ENCODE results near the gene SS18L1.

The SS18L1 gene

DNA sequence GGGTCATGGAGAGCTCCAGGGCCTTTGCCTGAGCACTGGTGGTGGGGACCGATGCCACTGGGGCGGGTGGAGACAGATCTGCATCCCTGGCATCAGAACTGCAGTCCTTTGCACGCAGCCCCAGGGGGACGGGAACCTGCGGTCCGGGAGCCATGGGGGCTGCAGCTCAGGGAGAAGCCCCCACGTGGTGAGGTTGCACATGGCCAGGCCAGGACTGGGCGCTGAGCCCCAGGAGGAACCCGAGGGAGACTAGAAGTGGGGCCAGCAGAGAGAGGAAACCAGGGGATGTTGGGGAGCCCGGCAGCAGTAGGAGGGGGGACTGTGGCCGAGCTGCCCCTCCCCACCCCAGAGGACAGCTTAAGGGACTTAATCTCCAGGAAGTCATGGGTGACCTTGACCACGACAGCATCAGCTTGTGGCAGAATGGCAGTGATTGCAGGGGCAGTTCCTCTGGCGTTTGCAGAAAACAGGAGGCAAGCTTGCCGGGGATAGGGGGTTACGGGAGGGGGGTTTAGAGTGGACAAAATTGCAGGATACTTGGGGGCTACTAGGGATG lies 39.3 kb upstream of the SS18L1 start:
- no peak for TF ChIP-seq EZH2phosphoT487 (conservative IDR thresholded peaks at IDR 0.05; ENCODE audit: low read length)
- TF ChIP-seq, protein P1, sequence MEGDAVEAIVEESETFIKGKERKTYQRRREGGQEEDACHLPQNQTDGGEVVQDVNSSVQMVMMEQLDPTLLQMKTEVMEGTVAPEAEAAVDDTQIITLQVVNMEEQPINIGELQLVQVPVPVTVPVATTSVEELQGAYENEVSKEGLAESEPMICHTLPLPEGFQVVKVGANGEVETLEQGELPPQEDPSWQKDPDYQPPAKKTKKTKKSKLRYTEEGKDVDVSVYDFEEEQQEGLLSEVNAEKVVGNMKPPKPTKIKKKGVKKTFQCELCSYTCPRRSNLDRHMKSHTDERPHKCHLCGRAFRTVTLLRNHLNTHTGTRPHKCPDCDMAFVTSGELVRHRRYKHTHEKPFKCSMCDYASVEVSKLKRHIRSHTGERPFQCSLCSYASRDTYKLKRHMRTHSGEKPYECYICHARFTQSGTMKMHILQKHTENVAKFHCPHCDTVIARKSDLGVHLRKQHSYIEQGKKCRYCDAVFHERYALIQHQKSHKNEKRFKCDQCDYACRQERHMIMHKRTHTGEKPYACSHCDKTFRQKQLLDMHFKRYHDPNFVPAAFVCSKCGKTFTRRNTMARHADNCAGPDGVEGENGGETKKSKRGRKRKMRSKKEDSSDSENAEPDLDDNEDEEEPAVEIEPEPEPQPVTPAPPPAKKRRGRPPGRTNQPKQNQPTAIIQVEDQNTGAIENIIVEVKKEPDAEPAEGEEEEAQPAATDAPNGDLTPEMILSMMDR (IDR thresholded peaks at IDR 0.05; ENCODE audit: insufficient read depth, low read length, poor library complexity, severe bottlenecking) = no peak
- no peak overlapping the region for H3K27ac ChIP-seq (ENCODE audit: low read depth, low read length)
- H3K9ac ChIP-seq (ENCODE audit: low read length) = no peak overlapping the region
- H3K4me2 ChIP-seq (ENCODE audit: low read depth, low read length, poor library complexity, severe bottlenecking) = no peak overlapping the region
- no peak overlapping the region for H2AFZ ChIP-seq (ENCODE audit: low read depth, low read length, severe bottlenecking)
- H3K9me2 ChIP-seq (replicated peaks; ENCODE audit: insufficient read depth, low read length) = no peaks in the 10 kb centered on the region
- peaks cover 23% of the 10 kb centered on the region for H3K9me3 ChIP-seq (ENCODE audit: insufficient read depth, low read length)
- no peaks in the 10 kb centered on the region for H4K20me1 ChIP-seq (ENCODE audit: low read depth, low read length)
- no peaks in the 10 kb centered on the region for H3K27me3 ChIP-seq (ENCODE audit: low read length)
- H3F3A ChIP-seq (ENCODE audit: insufficient read depth) = no peaks in the 10 kb centered on the region
- no peaks in the 10 kb centered on the region for H3K79me2 ChIP-seq (ENCODE audit: insufficient read depth, low read length)
- H3K4me3 ChIP-seq (ENCODE audit: insufficient read depth, low read length, poor library complexity, severe bottlenecking) = no peak overlapping the region
- H3K36me3 ChIP-seq (ENCODE audit: low read length) = no peaks in the 10 kb centered on the region

DNA sequence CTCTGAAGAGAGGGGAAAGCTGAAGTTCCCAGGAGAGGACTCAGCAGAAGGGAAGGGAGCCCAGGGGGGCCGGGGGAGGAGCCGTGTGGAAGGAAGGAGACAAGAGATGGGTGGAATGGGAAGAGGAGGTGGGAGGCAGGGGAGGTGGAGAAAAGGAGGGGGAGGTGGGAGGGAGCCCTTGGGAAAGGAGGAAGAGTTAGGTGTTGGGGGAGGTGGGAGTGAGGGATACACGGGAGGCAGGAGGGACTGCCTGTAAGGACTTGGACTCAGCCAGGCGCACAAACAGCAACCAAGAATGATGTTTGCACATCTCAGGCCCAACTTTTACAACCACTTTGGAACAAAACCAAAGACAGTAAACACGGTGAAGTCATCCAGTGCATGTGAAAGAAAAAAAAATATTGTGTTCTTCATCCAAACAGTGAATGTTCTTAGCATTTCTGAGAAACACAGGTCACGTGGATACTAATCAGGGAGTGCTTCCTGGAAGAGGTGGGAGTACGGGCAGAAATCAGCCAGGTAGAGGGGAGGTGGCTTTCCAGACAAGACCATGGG lies 38.7 kb upstream of the SS18L1 start:
- no peaks in the 10 kb centered on the region for H3K27me3 ChIP-seq (ENCODE audit: low read length)
- no peak overlapping the region for H3K27ac ChIP-seq (ENCODE audit: low read depth, low read length)
- TF ChIP-seq, protein P1 (IDR thresholded peaks at IDR 0.05; ENCODE audit: insufficient read depth, low read length, poor library complexity, severe bottlenecking) = no peak
- TF ChIP-seq EZH2phosphoT487 (conservative IDR thresholded peaks at IDR 0.05; ENCODE audit: low read length) = no peak

DNA sequence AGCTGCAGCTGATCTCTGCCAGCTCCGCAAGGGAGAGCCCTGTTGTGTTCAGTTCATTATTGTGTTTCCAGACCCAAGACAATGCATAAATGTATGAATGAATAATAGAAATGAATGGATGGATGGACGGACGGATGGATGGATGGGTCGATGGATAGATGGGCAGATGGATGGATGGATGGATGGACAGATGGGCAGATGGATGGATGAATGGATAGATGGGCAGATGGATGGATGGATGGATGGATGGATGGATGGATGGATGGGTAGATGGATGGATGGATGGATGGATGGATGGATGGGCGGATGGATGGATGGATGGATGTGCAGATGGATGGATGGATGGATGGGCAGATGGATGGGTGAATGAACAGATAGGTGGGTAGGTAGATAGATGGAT lies 38.0 kb upstream of the SS18L1 start:
- no peak overlapping the region for H3K27ac ChIP-seq (ENCODE audit: low read depth, low read length)
- TF ChIP-seq, protein P1 (IDR thresholded peaks at IDR 0.05; ENCODE audit: insufficient read depth, low read length, poor library complexity, severe bottlenecking) = no peak
- no peak for TF ChIP-seq EZH2phosphoT487 (conservative IDR thresholded peaks at IDR 0.05; ENCODE audit: low read length)

More for the DNA sequence above, 38.7 kb upstream of the SS18L1 start:
- H3F3A ChIP-seq (ENCODE audit: insufficient read depth) = no peaks in the 10 kb centered on the region
- no peaks in the 10 kb centered on the region for H4K20me1 ChIP-seq (ENCODE audit: low read depth, low read length)
- no peaks in the 10 kb centered on the region for H3K36me3 ChIP-seq (ENCODE audit: low read length)
- H2AFZ ChIP-seq (ENCODE audit: low read depth, low read length, severe bottlenecking) = no peak overlapping the region
- H3K9ac ChIP-seq (ENCODE audit: low read length) = no peak overlapping the region
- H3K4me2 ChIP-seq (ENCODE audit: low read depth, low read length, poor library complexity, severe bottlenecking) = no peak overlapping the region
- H3K79me2 ChIP-seq (ENCODE audit: insufficient read depth, low read length) = no peaks in the 10 kb centered on the region
- H3K4me3 ChIP-seq (ENCODE audit: insufficient read depth, low read length, poor library complexity, severe bottlenecking) = no peak overlapping the region
- no peaks in the 10 kb centered on the region for H3K9me2 ChIP-seq (replicated peaks; ENCODE audit: insufficient read depth, low read length)
- H3K9me3 ChIP-seq (ENCODE audit: insufficient read depth, low read length) = peaks cover 26% of the 10 kb centered on the region

More for the DNA sequence above, 38.0 kb upstream of the SS18L1 start:
- Histone ChIP-seq H3F3A (ENCODE audit: insufficient read depth) (no peaks in the 10 kb centered on the region), H2AFZ (ENCODE audit: low read depth, low read length, severe bottlenecking) (no peak overlapping the region), H3K9me2 (replicated peaks; ENCODE audit: insufficient read depth, low read length) (no peaks in the 10 kb centered on the region), H3K79me2 (ENCODE audit: insufficient read depth, low read length) (no peaks in the 10 kb centered on the region), H3K4me3 (ENCODE audit: insufficient read depth, low read length, poor library complexity, severe bottlenecking) (no peak overlapping the region), H3K4me2 (ENCODE audit: low read depth, low read length, poor library complexity, severe bottlenecking) (no peak overlapping the region), H4K20me1 (ENCODE audit: low read depth, low read length) (no peaks in the 10 kb centered on the region), H3K9me3 (ENCODE audit: insufficient read depth, low read length) (peaks cover 29% of the 10 kb centered on the region), H3K36me3 (ENCODE audit: low read length) (no peaks in the 10 kb centered on the region), H3K27me3 (ENCODE audit: low read length) (no peaks in the 10 kb centered on the region), H3K9ac (ENCODE audit: low read length) (no peak overlapping the region)

Measured in SU-DHL-6 (cell line).